GM19455 (cell line): ENCODE results near the gene OLAH.

Experiments used
- ATAC-seq: cut with Tn5 transposase; IDR thresholded peaks from one replicate; pipeline ENCODE4 v1.9.1; 2021; ENCODE audit not compliant: unreplicated experiment

Gene OLAH

GRCh38 chr10:15122477-15123030 lies 78.8 kb downstream of the OLAH start:
- peak; percentile 80 for ATAC-seq
